Liver (tissue), 2 donors: ENCODE measurements around the gene MMP13.

Source experiments
- CTCF ChIP-seq: fragments of 150-350 bp; IDR thresholded peaks from 2 replicates; pipeline ENCODE4 v1.5.1; 2017; ENCODE audit warnings: improper control_type of control experiment, low read depth, low read length; ENCODE audit not compliant: missing input control
- MAX ChIP-seq: IDR thresholded peaks from 2 replicates; pipeline ENCODE4 v1.6.1; 2016; ENCODE audit warnings: antibody characterized with exemption
- donor health status: healthy.

- TF ChIP-seq MAX (no peak), CTCF (no peak)
Observed at GRCh38 chr11:102928247-102928646, 27.3 kb downstream of the MMP13 start.
